GM12878 (cell line): Measurements from ENCODE around the gene UBR2. TPM values are rescaled to one million over a fixed set of nuclear protein-coding genes. Genes with fewer than 3 reads are reported as not detected.

Source experiments
- HCFC1 ChIP-seq: fragments of 150-350 bp; IDR thresholded peaks from 2 replicates; pipeline ENCODE4 v1.6.1; 2014; ENCODE audit warnings: low read length
- HDAC2 ChIP-seq: fragments of 200-600 bp; sonication (generic); IDR thresholded peaks from 2 replicates; pipeline ENCODE4 v1.6.1; 2017
- IKZF1 ChIP-seq: fragments of 450-650 bp; conservative IDR thresholded peaks from 2 replicates; pipeline ENCODE4 v1.6.1; 2017; ENCODE audit warnings: antibody characterized with exemption, mild to moderate bottlenecking
- SPI1 ChIP-seq: IDR thresholded peaks from 2 replicates; pipeline ENCODE4 v1.6.1; 2011; ENCODE audit warnings: low read depth, mild to moderate bottlenecking, low read length, moderate library complexity, borderline replicate concordance; ENCODE audit not compliant: insufficient read depth
- SUPT20H ChIP-seq: IDR thresholded peaks from 2 replicates; pipeline ENCODE4 v1.6.1; 2011; ENCODE audit warnings: low read depth, mild to moderate bottlenecking, low read length, moderate library complexity, borderline replicate concordance; ENCODE audit not compliant: control insufficient read depth
- polyA plus RNA-seq, 11 experiments: library from polyadenylated mRNA; depleted of rRNA in 4 of 11; unstranded in 6 of 11; stranded (reverse) in 5 of 11; fragments of >200 nt; fragmentation: Nextera tagmentation in 4 of 11; fragmentation: Illumina TruSeq in 1 of 11; extraction: Ambion mirVana in 4 of 11; extraction: Trizol in 1 of 11; gene quantifications; 1 replicate in 1 of 11; 2 replicates in 10 of 11; pipeline versions ENCODE4 v1.2.1 to v1.2.3, GENCODE V29; 2011 to 2016; ENCODE audit warnings: inconsistent platforms in 2 of 11, missing spikeins in 2 of 11, low read depth in 1 of 11
- total RNA-seq, 4 experiments: library from RNA; depleted of rRNA in 3 of 4; stranded (reverse); fragments of >200 nt in 3 of 4; fragmentation: Illumina TruSeq in 1 of 4; extraction: Trizol in 1 of 4; gene quantifications; 2 replicates each; pipeline versions ENCODE4 v1.2.1 to v1.2.3, GENCODE V29; 2013 to 2021
- TF ChIP-seq, protein P1 (sequence below): IDR thresholded peaks from 2 replicates; pipeline ENCODE4 v1.6.1; 2011; ENCODE audit warnings: borderline replicate concordance, low read depth, mild to moderate bottlenecking, moderate library complexity, mixed read lengths, low read length; ENCODE audit not compliant: insufficient read depth; ENCODE audit errors: extremely low read length
- TF ChIP-seq, protein P2 (sequence below): fragments of 450-650 bp; IDR thresholded peaks from 2 replicates; pipeline ENCODE4 v1.6.1; 2017; ENCODE audit warnings: mild to moderate bottlenecking, moderate library complexity
- TF ChIP-seq, protein P3 (sequence below): fragments of 450-650 bp; IDR thresholded peaks from 2 replicates; pipeline ENCODE4 v1.6.1; 2016; ENCODE audit warnings: mild to moderate bottlenecking
- TF ChIP-seq, protein P4 (sequence below): IDR thresholded peaks from 2 replicates; pipeline ENCODE4 v1.6.1; 2012; ENCODE audit warnings: mild to moderate bottlenecking, low read depth, low read length

The UBR2 gene
- total and polyA plus RNA-seq, 10 of the 15 experiments (the other 5 are each of a cell fraction or from before 2014, with no cell fraction given): 2.3 to 18.4 (median 9.6) TPM

DNA sequence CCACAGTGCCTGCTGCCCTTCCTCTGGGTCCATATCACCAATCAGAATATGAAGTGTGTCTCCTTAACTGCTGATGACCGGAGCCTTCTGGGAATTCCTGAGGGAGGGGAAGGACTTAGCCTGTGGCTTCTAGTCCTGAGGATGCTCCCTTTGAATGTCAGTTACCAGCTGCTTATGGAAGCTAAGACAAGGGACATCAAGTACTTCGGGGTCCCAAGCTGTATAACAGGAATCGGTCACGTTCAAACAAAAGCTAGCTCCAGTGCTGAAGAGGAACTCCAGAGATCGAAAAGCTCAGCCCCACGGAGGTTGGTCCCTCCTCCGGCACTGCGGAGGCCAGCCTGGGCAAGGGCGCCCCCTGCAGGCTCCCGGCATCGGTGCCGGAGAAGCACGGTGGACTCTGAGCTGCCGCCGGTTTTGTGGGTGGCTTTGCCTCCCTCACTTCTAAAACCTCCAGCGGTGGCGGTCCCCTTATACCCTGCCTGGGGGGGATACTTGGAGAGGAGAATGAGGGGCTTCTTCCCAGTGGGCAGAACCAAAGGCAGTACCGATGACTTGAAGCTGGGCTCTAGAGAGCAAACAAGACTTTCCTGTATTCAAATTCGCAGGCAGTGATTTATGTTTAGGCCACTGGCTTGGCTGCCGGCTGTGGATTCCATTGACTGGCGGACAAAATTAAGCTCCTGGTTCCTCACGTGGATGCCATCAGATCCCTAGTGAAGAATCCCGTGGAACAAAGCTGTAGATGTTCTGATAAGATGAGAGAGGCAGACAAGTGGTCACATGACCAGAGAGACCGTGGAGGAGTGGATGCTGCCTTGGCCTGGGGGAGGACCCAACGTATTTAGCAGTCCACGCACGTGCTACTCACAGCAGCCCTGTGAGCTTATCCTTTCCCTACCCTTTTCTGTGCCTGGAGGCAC is 16.2 kb upstream of the UBR2 start (continued):
- TF ChIP-seq, protein P1, sequence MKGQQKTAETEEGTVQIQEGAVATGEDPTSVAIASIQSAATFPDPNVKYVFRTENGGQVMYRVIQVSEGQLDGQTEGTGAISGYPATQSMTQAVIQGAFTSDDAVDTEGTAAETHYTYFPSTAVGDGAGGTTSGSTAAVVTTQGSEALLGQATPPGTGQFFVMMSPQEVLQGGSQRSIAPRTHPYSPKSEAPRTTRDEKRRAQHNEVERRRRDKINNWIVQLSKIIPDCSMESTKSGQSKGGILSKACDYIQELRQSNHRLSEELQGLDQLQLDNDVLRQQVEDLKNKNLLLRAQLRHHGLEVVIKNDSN: peak; percentile 54
- TF ChIP-seq SPI1: peak; percentile 63; the same call in 1 of the 2 replicates
- peak; percentile 60 for TF ChIP-seq IKZF1
- TF ChIP-seq HDAC2: no peak
- no peak for TF ChIP-seq HCFC1
- TF ChIP-seq, protein P2, sequence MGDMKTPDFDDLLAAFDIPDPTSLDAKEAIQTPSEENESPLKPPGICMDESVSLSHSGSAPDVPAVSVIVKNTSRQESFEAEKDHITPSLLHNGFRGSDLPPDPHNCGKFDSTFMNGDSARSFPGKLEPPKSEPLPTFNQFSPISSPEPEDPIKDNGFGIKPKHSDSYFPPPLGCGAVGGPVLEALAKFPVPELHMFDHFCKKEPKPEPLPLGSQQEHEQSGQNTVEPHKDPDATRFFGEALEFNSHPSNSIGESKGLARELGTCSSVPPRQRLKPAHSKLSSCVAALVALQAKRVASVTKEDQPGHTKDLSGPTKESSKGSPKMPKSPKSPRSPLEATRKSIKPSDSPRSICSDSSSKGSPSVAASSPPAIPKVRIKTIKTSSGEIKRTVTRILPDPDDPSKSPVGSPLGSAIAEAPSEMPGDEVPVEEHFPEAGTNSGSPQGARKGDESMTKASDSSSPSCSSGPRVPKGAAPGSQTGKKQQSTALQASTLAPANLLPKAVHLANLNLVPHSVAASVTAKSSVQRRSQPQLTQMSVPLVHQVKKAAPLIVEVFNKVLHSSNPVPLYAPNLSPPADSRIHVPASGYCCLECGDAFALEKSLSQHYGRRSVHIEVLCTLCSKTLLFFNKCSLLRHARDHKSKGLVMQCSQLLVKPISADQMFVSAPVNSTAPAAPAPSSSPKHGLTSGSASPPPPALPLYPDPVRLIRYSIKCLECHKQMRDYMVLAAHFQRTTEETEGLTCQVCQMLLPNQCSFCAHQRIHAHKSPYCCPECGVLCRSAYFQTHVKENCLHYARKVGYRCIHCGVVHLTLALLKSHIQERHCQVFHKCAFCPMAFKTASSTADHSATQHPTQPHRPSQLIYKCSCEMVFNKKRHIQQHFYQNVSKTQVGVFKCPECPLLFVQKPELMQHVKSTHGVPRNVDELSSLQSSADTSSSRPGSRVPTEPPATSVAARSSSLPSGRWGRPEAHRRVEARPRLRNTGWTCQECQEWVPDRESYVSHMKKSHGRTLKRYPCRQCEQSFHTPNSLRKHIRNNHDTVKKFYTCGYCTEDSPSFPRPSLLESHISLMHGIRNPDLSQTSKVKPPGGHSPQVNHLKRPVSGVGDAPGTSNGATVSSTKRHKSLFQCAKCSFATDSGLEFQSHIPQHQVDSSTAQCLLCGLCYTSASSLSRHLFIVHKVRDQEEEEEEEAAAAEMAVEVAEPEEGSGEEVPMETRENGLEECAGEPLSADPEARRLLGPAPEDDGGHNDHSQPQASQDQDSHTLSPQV: 0 out of 2 replicates have a peak, but pooled peaks have one; percentile 68
- TF ChIP-seq, protein P3, sequence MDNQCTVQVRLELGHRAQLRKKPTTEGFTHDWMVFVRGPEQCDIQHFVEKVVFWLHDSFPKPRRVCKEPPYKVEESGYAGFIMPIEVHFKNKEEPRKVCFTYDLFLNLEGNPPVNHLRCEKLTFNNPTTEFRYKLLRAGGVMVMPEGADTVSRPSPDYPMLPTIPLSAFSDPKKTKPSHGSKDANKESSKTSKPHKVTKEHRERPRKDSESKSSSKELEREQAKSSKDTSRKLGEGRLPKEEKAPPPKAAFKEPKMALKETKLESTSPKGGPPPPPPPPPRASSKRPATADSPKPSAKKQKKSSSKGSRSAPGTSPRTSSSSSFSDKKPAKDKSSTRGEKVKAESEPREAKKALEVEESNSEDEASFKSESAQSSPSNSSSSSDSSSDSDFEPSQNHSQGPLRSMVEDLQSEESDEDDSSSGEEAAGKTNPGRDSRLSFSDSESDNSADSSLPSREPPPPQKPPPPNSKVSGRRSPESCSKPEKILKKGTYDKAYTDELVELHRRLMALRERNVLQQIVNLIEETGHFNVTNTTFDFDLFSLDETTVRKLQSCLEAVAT: peak; percentile 36; the same call in 1 of the 2 replicates
- no peak for TF ChIP-seq SUPT20H
- TF ChIP-seq, protein P4, sequence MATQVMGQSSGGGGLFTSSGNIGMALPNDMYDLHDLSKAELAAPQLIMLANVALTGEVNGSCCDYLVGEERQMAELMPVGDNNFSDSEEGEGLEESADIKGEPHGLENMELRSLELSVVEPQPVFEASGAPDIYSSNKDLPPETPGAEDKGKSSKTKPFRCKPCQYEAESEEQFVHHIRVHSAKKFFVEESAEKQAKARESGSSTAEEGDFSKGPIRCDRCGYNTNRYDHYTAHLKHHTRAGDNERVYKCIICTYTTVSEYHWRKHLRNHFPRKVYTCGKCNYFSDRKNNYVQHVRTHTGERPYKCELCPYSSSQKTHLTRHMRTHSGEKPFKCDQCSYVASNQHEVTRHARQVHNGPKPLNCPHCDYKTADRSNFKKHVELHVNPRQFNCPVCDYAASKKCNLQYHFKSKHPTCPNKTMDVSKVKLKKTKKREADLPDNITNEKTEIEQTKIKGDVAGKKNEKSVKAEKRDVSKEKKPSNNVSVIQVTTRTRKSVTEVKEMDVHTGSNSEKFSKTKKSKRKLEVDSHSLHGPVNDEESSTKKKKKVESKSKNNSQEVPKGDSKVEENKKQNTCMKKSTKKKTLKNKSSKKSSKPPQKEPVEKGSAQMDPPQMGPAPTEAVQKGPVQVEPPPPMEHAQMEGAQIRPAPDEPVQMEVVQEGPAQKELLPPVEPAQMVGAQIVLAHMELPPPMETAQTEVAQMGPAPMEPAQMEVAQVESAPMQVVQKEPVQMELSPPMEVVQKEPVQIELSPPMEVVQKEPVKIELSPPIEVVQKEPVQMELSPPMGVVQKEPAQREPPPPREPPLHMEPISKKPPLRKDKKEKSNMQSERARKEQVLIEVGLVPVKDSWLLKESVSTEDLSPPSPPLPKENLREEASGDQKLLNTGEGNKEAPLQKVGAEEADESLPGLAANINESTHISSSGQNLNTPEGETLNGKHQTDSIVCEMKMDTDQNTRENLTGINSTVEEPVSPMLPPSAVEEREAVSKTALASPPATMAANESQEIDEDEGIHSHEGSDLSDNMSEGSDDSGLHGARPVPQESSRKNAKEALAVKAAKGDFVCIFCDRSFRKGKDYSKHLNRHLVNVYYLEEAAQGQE: no peak
